NCI-H1694 (cell line): Measurements from ENCODE around the gene ZYX.
"Not testable (repeated sequence)": the region's sequence is repeated elsewhere in the genome, so short reads cannot be mapped to it uniquely, and the experiment has no call there.

Experiments
- DNase-seq: peaks from one replicate; lab custom pipeline; 2025; lab: John Stamatoyannopoulos, UW

Gene ZYX

DNA sequence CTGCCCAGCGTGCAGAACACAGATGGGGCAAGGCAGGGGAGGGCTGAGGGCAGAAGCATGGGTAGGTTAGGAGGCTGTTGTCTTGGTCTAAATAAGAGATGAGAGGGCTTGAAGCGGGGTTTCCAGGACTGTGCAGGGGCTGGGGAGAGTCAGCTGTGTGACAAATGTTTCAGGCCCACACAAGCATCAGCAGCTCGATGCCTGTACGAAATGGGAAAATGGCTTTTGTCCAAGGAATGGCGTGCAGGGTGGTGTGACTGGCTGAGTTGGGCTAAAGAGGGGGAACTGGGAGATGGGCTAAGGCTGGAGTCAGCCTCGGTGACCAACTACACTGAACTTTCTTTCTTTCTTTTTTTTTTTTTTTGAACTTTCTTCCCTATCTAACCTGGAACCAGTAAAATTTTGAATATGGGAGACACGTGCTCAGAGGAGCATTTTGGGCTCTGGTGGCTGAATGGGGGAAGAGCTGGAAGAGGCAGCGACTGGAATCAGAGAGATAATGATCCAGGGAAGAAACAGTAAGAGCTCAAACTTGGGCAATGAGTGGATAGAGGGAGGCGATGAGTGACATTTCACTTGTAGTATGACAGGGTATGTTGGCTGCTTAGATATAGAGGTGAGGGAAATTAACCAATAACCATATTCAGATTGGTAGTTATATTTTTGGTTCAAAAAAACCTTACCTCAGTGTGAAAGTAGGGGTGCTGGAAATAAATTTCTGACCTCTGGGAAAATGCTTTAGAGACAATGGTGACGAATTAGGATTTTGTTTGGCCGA, 37.7 kb downstream of the ZYX start:
- no peak for DNase-seq

DNA sequence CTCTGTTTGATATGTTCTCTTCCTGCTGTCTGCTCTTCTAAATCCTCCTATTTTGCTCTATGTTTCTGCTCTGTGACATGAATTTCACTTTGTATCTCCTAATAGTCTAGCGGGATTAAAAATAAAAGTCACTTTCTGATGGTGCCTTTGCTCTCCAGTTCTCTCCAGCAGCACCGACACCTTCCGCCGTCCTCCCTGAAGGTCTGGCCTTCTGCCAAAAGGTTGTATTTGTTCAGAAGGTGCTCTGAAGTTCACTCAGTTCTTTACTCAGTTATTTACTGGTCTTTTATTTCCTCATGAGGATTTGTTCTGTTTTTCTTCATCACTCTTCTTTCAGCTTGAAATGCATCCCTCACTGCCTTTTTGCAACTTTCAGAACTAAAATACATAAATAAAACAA, 38.7 kb downstream of the ZYX start:
- no peak for DNase-seq

DNA sequence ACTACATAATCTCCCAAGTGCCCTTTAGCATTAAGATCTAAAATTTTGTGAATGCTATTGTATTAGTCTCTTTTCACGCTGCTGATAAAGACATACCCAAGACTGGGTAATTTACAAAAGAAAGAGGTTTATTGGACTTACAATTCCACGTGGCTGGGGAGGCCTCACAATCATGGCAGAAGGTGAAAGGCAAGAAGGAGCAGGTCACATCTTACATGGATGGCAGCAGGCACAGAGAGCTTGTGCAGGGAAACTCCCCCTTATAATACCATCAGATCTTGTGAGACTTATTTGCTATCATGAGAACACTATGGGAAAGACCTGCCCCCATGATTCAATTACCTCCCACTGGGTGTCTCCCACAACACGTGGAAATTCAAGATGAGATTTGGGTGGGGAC, 39.5 kb downstream of the ZYX start:
- not testable (repeated sequence) for DNase-seq

DNA sequence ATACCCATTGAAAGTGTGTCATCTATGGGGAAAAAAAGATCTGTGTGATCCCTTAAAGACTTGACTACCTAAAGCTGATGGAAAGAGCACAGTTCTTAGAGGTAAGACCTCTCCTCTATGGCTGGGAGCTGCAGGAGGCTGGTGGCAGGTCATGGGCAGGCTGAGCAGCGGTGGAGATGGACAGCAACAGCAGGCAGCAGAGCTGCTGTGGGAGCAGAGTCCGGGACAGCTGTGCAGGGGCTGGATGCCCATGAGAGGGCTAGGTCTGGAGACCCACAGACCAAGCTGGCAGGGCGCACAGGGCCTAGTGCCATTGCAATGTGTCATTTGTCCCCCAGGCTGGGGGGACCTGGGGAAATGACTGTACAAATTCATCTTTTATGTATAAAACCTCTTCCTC, 40.9 kb downstream of the ZYX start:
- no peak for DNase-seq

DNA sequence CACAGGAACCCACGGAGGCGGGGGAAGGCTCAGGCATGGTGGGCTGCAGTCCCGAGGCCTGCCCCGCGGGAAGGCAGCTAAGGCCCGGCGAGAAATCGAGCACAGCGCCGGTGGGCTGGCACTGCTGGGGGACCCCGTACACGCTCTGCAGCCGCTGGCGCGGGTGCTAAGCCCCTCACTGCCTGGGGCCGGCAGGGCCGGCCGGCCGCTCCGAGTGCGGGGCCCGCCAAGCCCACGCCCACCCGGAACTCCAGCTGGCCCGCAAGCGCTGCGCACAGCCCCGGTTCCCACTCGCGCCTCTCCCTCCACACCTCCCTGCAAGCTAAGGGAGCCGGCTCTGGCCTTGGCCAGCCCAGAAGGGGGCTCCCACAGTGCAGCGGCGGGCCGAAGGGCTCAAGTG, 43.3 kb downstream of the ZYX start:
- not testable (repeated sequence) for DNase-seq

DNA sequence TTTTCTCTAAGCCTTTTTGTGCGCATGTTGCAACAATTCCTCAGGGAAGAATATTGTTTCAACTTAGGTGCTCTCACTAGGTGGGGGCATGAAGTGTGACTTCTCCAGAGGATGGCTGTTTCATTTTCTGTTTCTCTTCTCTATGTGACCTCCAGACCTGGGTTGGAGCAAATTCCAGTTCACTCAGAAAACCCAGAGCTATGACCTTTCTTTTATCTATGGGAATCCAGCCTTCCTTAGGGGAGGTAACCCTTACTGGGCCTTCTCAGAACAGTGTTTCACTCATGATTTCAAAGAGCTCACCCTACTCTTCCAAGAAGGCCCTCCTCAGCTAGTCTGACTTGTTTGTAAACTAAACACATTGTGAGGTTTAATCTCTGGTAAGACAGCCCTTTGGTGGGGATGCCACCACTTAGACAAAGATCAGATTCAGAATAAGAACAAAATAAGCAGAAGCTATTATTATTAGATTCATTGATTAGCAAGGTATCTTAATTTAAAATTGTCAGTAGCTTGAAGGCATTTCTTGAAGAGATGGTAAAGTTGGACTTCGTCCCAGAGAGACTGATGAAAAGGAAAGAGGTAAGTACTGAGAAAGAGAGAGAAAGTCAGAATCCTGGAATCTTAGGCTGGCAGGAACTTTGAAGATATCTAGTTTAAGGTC, 45.5 kb downstream of the ZYX start:
- no peak for DNase-seq

DNA sequence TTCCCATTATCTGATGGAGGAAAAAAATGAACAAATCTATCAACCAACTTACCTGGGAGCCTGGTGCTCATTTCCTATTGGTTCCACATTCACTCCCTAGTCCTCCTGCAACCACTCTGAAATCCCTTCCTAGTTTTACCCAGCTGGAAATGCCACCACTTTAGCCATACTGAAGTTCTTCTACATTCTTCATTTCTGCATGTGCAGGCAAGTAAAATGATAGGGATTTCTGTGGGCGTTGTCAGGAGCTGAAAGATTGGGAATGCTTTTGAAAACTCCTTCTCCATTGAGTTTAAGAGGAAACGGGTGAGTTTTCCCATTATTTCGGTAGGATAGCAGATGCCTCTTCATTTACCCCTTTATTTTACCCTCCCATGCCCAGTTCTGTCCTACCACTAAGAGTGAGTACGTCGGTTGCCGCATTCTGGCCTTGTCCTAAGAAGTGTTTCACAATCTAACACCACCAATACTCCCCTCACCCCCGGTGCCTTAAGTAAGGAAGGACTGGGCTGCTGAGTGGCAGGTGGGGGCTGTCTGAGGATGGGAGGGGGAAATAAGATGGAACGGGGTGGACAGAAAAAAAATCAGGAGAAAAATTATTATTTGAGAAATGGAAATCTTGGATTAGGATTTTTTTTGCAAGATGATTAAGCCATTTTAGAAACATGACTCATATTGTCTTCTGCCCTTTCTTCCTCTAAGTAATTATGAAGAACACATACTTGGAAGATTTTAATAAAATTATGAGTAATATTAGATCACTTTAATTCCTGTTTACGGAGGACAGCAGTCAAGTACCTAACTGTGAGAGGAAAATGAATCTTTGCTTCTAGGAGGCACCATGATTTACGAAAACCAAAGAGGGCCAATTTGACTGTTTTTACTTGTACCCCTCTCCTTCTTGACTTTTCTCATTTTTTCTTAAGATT, 48.9 kb downstream of the ZYX start:
- DNase-seq, result no peak

DNA sequence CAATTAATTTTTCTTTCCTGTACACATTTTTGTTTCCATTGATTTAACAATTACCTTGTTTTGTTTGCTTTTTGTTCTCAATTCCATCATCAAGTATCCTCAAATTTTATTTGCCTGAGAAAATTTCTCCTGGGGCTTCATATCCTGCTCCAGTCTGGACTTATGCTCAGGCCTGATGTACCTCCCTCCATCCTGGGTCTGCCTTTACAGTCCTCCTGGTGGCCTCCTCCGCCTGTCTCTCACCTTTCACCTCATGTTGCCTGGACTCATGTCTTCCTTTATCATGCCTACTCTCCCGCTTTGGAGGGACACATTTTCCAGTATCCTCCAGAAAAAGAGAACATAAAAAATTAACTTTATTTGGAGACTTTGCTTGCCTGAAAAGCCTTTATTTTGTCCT, 50.0 kb downstream of the ZYX start:
- no peak for DNase-seq

DNA sequence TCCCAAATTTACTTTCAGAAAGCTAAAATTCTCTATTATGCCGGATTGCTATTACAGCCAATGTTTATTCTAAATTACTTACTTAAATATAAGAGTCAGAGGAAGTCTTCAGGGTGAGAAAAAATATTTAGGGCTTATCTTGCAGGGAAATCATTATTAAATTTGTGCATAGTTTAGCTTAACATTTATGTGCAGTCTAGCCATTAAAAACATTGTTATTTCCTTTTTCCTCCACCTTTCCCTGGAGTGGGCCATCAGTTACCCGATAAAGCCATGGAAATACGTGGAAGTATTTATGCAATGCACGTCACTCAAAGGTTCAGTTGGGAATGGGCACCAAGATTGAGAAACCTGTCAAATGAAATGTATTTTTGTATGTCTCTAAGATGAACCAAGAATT, 52.6 kb downstream of the ZYX start:
- no peak for DNase-seq

DNA sequence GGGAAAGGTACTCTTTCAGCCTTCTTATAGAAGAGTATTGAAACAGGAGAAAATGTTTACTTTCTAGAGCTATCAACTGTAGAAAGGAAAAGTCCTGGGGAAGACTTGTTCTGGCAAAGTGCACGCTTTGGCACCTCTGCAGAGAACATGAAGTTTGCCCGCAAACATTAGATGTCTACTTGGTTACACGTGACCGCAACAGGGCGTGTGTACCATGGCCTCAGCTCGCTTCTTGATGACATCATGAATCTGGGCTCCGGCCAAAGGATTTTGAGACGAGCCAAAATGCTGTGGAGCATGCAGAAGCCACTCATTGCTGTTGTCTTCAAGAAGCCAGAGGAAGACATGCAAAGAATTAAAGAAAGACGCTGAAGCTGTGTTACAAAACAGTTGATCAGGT, 53.5 kb downstream of the ZYX start:
- no peak for DNase-seq

DNA sequence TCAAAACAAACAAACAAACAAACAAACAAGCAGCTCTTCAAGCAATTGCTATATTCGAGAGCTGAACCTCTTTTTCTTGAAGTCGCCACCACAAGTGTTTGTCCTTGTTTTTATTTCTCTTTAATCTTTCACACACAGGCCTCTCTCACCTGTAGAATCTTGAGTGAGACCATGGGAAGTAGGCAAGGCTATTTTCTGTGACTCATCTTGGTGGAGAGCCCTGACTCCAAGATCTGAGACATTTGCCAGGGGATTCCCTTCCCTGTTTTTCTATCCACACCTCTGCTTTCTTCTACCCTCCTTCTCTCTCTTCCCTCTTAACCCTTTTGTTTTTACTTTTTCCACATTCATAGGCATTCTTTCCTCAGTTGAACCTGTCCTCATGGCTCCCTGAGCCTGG, 54.1 kb downstream of the ZYX start:
- no peak for DNase-seq

DNA sequence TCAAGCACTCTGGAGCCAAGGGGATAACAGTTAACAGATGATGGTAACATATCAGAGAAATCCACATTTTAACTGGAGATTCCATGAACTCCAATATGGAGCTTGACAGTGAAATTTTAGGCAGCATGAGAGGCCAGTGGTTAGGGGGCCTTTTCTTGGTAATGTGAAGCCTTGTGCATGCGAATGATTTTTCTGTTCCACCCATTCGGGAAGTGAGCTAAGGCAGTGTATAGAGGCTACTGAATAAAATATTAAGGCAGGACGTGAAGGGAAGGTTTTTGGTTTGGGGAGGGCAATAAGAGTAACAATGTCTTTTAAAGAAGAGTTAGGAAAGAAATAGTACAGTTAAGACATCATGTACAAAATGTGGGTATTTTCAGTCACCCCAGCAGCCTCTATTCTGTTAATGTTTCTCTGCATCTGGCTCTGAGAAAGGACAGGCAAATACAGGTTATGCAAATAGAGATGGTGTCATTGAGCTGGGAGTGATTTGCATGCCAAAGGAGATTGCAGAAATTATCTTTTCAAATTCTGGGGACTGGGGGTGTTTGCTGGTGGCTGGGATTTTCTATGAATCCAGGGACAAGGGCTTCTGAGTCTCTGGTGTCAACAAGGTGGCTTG, 55.3 kb downstream of the ZYX start:
- DNase-seq, result no peak

DNA sequence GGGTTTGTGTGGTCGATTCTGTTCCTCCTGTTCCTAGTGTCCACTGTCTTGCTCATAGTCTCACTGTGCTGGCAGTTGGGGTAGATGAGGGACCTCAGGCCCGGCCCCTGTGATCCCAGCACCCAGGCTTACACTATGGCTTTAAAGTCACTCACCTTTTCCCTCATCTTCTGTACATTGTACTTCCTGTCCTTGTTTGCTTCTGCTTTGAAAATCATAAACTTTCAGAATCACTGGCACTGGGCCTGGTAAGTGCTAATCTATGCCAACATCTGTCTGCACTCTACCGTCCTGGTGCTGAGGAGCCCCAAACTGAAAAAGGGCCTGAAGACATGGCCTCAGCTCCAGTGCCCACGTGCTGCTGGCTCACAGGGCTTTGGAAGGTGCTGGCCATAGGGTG, 56.4 kb downstream of the ZYX start:
- no peak for DNase-seq

DNA sequence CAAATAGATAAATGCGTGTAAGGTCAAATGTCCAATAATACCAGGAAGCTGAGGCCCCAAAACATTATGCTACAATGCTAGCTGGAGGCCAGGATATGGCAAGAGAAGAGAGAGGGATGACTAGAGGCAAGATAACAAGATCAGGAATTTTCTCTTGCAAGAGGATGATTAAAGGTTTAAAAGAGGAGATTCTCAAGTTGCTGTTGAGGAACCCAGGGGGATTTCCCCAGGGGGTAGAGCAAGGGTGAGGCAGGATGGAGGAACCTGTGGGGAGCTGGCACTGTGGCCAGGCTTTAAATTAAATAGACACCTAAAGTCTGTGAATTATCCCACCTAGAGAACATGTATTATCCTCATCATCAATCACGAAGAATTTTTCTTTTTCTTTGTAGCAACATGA, 58.7 kb downstream of the ZYX start:
- DNase-seq, result no peak
